GM23248 (cell line): ENCODE measurements around the gene DYNC1H1. TPM values are rescaled to one million over a fixed set of nuclear protein-coding genes. Genes with fewer than 3 reads are reported as not detected.

Source experiments
- DNase-seq: peaks from one replicate; pipeline ENCODE4 v3.0.0-alpha.2; 2015
- H2AFZ ChIP-seq: fragments of 200-600 bp; sonication (generic); 2 replicates; pipeline ENCODE4 v1.6.1; 2016; ENCODE audit warnings: antibody characterized with exemption
- H3F3A ChIP-seq: fragments of 200-600 bp; sonication (generic); 2 replicates; pipeline ENCODE4 v1.6.1; 2016; ENCODE audit warnings: mild to moderate bottlenecking, antibody characterized with exemption, mixed run types; ENCODE audit not compliant: insufficient read depth
- H3K27ac ChIP-seq: fragments of 200-600 bp; sonication (generic); 2 replicates; pipeline ENCODE4 v1.5.1; 2016; ENCODE audit warnings: mild to moderate bottlenecking
- H3K27me3 ChIP-seq: fragments of 200-600 bp; sonication (generic); replicated peaks from 2 replicates; pipeline ENCODE4 v1.6.1; 2016; ENCODE audit warnings: mild to moderate bottlenecking; ENCODE audit not compliant: insufficient read depth
- H3K36me3 ChIP-seq: fragments of 200-600 bp; sonication (generic); 2 replicates; pipeline ENCODE4 v1.6.1; 2016; ENCODE audit warnings: low read depth, mild to moderate bottlenecking
- H3K4me1 ChIP-seq: fragments of 200-600 bp; sonication (generic); 2 replicates; pipeline ENCODE4 v1.6.1; 2016; ENCODE audit warnings: mild to moderate bottlenecking; ENCODE audit not compliant: insufficient read depth
- H3K4me2 ChIP-seq: fragments of 200-600 bp; sonication (generic); one replicate; pipeline ENCODE4 v1.6.1; 2016; ENCODE audit warnings: mild to moderate bottlenecking; ENCODE audit not compliant: unreplicated experiment
- H3K4me3 ChIP-seq: fragments of 200-600 bp; sonication (generic); 2 replicates; pipeline ENCODE4 v1.5.1; 2016; ENCODE audit warnings: mild to moderate bottlenecking
- H3K79me2 ChIP-seq: fragments of 200-600 bp; sonication (generic); 2 replicates; pipeline ENCODE4 v1.6.1; 2016; ENCODE audit warnings: mild to moderate bottlenecking; ENCODE audit not compliant: insufficient read depth
- H3K9ac ChIP-seq: fragments of 200-600 bp; sonication (generic); 2 replicates; pipeline ENCODE4 v1.6.1; 2016; ENCODE audit warnings: mild to moderate bottlenecking
- H3K9me2 ChIP-seq: fragments of 200-600 bp; sonication (generic); 2 replicates; pipeline ENCODE4 v1.6.1; 2016; ENCODE audit warnings: mixed run types, mild to moderate bottlenecking, moderate library complexity; ENCODE audit not compliant: insufficient read depth
- H3K9me3 ChIP-seq: fragments of 200-600 bp; sonication (generic); one replicate; pipeline ENCODE4 v1.6.1; 2017; ENCODE audit warnings: low read depth
- H4K20me1 ChIP-seq: fragments of 200-600 bp; sonication (generic); 2 replicates; pipeline ENCODE4 v1.6.0; 2016; ENCODE audit not compliant: insufficient read depth
- EZH2 ChIP-seq: fragments of 200-600 bp; sonication (generic); IDR thresholded peaks from 2 replicates; pipeline ENCODE4 v1.6.1; 2018; ENCODE audit warnings: antibody characterized with exemption, mild to moderate bottlenecking; ENCODE audit not compliant: insufficient read depth, poor library complexity, severe bottlenecking
- EZH2phosphoT487 ChIP-seq: fragments of 200-600 bp; sonication (generic); IDR thresholded peaks from 2 replicates; pipeline ENCODE4 v1.6.1; 2018; ENCODE audit warnings: antibody characterized with exemption, moderate library complexity, mild to moderate bottlenecking, low read depth; ENCODE audit not compliant: insufficient read depth
- WGBS, 2 experiments: methylation state at CpG; one replicate each; pipeline ENCODE4 v1.1.6; 2015 to 2017; ENCODE audit warnings: low lambda C conversion rate in 2 of 2, low coverage in 1 of 2; ENCODE audit errors: missing lambda C conversion rate in 2 of 2; 5-methylcytosine and 5-hydroxymethylcytosine counted together
- in situ Hi-C: fragments of 300-500 bp; cut with MboI; formaldehyde crosslinking; loops from 2 replicates; pipeline ENCODE4 v1.15.0; 2020
- polyA plus RNA-seq: library from polyadenylated mRNA; unstranded; fragments of >200 nt; fragmentation: Nextera tagmentation; extraction: Ambion mirVana; gene quantifications from 2 replicates; pipeline ENCODE4 v1.2.1, GENCODE V29; 2016
- total RNA-seq: library from RNA; depleted of rRNA; stranded (reverse); fragments of >200 nt; shearing (Covaris generic); gene quantifications from 2 replicates; pipeline ENCODE4 v1.2.3, GENCODE V29; 2014

The DYNC1H1 gene
- total and polyA plus RNA-seq, 2 experiments from 2014 or later: 181 to 391 TPM

DNA sequence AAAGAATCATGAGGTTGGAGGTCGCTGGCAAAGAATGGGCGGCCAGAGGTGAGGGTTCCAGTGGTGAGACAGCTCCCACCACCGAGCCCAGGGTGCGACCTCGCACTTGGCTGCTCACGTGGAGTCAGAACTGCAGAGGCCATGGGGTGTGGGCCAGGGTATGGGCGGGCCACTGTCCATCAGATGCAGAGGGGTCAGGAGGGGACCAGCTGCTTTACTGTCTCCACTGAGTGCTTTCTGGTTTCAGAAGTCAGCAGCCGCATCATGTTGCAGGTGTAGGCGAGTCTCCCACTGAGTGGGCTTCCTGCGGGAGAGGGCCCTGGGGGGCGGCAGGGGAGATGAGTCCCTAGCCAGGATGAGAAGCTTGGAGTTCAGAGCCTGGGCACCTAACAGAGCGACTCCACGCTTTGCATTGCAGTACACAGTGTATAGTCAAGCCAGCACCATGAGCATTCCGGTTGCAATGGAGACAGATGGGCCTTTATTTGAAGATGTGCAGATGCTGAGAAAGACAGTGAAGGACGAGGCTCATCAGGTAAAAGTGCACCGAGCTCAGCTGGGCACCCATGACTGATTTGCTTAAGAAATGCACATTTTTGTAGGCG lies 46.9 kb upstream of the DYNC1H1 start:
- Histone ChIP-seq H3K4me2 (no peak overlapping the region), H3K4me3 (no peak overlapping the region), H2AFZ (no peak overlapping the region), H3F3A (no peaks in the 10 kb centered on the region; the same call in 1 of the 2 replicates), H3K27ac (no peak overlapping the region), H4K20me1 (no peaks in the 10 kb centered on the region), H3K36me3 (peaks cover 14% of the 10 kb centered on the region; the same call in 1 of the 2 replicates), H3K4me1 (no peaks in the 10 kb centered on the region), H3K9me2 (no peaks in the 10 kb centered on the region), H3K9ac (no peak overlapping the region), H3K9me3 (no peaks in the 10 kb centered on the region), H3K79me2 (no peaks in the 10 kb centered on the region), H3K27me3 (no peaks in the 10 kb centered on the region)
- in situ Hi-C loops: no loop called here
- no peak for TF ChIP-seq EZH2
- no peak for TF ChIP-seq EZH2phosphoT487
- no peak for DNase-seq
- 79 to 82% methylated on average over 16 to 17 of the region's 17 CpGs for WGBS, 2 experiments

DNA sequence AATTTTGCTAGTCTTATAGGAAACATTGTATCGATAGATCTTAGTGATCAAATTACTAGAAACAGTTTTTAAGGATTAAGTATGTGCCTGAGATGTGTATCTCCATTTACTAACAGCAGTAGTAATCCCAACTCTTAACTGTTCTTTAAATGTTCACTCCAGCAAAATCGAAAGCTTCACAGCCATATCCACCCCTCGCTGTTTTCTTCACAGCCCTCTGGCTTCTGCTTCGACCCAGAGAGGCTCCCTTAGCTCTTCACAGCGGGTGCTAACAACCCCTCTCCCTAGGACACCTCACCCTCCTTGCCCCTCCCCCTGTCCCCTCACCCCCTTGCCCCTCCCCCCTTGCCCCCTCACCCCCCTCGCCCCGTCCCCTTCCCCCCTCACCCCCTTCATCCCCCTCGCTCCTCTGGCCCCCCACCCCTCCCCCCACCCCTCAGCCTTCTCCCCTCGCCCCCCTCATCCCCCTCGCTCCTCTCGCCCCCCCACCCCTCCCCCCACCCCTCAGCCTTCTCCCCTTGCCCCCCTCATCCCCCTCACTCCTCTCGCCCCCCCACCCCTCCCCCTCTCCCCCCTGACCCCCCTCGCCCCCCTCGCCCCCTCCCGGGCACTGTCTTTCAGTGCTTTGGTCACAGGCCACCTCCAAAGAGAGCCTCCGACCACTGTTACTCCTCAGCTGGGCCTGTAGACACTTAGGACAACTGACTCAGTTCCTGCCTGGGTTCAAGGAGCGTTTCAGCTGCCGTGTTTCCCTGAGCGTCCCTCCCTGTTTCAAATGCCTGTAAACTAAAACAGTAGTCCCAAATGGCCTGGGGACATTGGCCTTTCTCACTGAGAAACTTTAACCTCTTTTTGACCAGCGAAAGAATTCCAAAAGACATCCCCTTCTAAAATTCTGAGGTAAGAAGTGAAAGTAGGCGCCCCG lies 46.0 kb upstream of the DYNC1H1 start:
- no peak overlapping the region for H3K9ac ChIP-seq
- WGBS, 2 experiments: 64 to 66% methylated on average over 14 to 22 of the region's 22 CpGs
- H3K79me2 ChIP-seq: no peaks in the 10 kb centered on the region
- H3K36me3 ChIP-seq: peaks cover 11% of the 10 kb centered on the region; the same call in 1 of the 2 replicates
- no peak overlapping the region for H3K4me2 ChIP-seq
- TF ChIP-seq EZH2: no peak
- TF ChIP-seq EZH2phosphoT487: no peak
- no peaks in the 10 kb centered on the region for H3K27me3 ChIP-seq
- no peak overlapping the region for H3K4me3 ChIP-seq
- no peaks in the 10 kb centered on the region for H3K9me3 ChIP-seq
- no peak for DNase-seq
- no peaks in the 10 kb centered on the region for H3K4me1 ChIP-seq
- no peaks in the 10 kb centered on the region for H4K20me1 ChIP-seq
- in situ Hi-C loops: no loop called here
- no peaks in the 10 kb centered on the region; the same call in 1 of the 2 replicates for H3F3A ChIP-seq
- H3K27ac ChIP-seq: no peak overlapping the region
- H2AFZ ChIP-seq: no peak overlapping the region
- H3K9me2 ChIP-seq: no peaks in the 10 kb centered on the region

DNA sequence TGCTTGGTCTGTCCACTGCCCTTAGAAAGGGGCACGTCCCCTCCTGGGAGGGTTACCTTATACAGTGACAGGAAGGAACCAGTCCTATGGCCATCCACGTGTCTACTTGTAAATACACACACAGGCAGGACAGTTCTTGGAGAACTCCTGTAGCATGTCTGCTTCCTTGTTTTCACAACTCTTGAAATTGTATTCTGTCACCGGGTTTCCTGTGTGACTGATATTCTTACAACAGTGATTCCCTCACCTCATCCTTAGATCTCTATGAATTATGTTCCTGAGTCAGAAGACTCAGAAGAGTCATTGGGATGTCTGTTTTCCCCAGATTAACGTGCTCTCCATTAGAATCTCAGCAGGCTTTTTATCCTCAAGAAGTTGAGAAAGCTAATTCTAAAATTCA lies 44.1 kb upstream of the DYNC1H1 start:
- H3K9ac ChIP-seq: no peak overlapping the region
- no peaks in the 10 kb centered on the region for H3K4me1 ChIP-seq
- no peak overlapping the region for H2AFZ ChIP-seq
- H3K79me2 ChIP-seq: no peaks in the 10 kb centered on the region
- in situ Hi-C loops: no loop called here
- DNase-seq: peak; percentile 34
- no peaks in the 10 kb centered on the region for H4K20me1 ChIP-seq
- H3K27ac ChIP-seq: no peak overlapping the region
- TF ChIP-seq EZH2: no peak
- no peak for TF ChIP-seq EZH2phosphoT487
- H3F3A ChIP-seq: no peaks in the 10 kb centered on the region; the same call in 1 of the 2 replicates
- WGBS, 2 experiments: 77 to 78% methylated on average over 4 of the region's 4 CpGs
- no peaks in the 10 kb centered on the region; the same call in 1 of the 2 replicates for H3K36me3 ChIP-seq
- no peaks in the 10 kb centered on the region for H3K9me3 ChIP-seq
- H3K9me2 ChIP-seq: no peaks in the 10 kb centered on the region
- H3K4me2 ChIP-seq: no peak overlapping the region
- H3K27me3 ChIP-seq: no peaks in the 10 kb centered on the region
- no peak overlapping the region for H3K4me3 ChIP-seq

DNA sequence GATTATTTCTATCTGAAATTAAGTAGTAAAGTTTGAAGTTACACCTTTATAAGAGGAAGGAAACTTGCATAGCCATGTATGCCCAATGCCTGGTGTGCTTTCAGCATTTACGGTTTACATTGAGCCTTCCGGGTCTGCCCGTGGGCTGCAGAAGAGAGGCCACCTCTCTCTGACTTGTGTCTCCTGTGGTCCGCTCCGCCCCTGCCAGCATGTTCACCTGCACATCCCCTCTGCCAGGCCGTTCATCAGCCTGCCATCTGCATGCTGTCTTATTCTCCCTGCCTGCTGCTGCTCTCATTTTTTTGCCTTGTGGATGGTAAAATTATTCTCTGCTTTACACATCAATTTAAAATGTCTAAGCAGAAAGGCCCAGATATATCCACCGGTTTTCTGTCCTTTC lies 41.5 kb upstream of the DYNC1H1 start:
- Histone ChIP-seq H3F3A (peaks cover 9% of the 10 kb centered on the region; the same call in 1 of the 2 replicates), H3K9me3 (no peaks in the 10 kb centered on the region), H3K4me3 (no peak overlapping the region), H3K4me1 (peaks cover 12% of the 10 kb centered on the region), H3K4me2 (no peak overlapping the region), H3K9ac (no peak overlapping the region), H3K9me2 (no peaks in the 10 kb centered on the region), H3K36me3 (no peaks in the 10 kb centered on the region; the same call in 1 of the 2 replicates), H2AFZ (no peak overlapping the region), H3K27me3 (no peaks in the 10 kb centered on the region), H3K79me2 (no peaks in the 10 kb centered on the region), H3K27ac (no peak overlapping the region), H4K20me1 (no peaks in the 10 kb centered on the region)
- in situ Hi-C loops: no loop called here
- 90% methylated on average over 7 of the region's 7 CpGs for WGBS, 2 experiments
- no peak for TF ChIP-seq EZH2phosphoT487
- DNase-seq: no peak
